Measurements from ENCODE around the gene LGR4.

- TF ChIP-seq BHLHE40 (IDR thresholded peaks at IDR 0.05; ENCODE audit: low read depth, low read length): no peak
- no peak for TF ChIP-seq CTCF (conservative IDR thresholded peaks at IDR 0.05; ENCODE audit: low read depth, low read length)
- TF ChIP-seq FOS (IDR thresholded peaks at IDR 0.05; ENCODE audit: low read depth, low read length): no peak
- TF ChIP-seq RFX5 (IDR thresholded peaks at IDR 0.05; ENCODE audit: low read depth, low read length): no peak
- TF ChIP-seq MXI1 (IDR thresholded peaks at IDR 0.05; ENCODE audit: borderline replicate concordance, low read depth, low read length): no peak
- no peak for TF ChIP-seq POLR2A (IDR thresholded peaks at IDR 0.05; ENCODE audit: low read depth, low read length)
- no peak for TF ChIP-seq ELK1 (IDR thresholded peaks at IDR 0.05; ENCODE audit: borderline replicate concordance, low read depth, low read length)
- TF ChIP-seq RAD21 (IDR thresholded peaks at IDR 0.05; ENCODE audit: low read length): no peak
These were observed 1.6 kb downstream of the LGR4 start for GRCh38 chr11:27470826-27471588.

All from IMR-90 (cell line).